DMS53 (cell line): ENCODE measurements around the gene IFNAR1.

ENCODE experiments used
- DNase-seq: peaks from one replicate; lab custom pipeline; 2025; lab: John Stamatoyannopoulos, UW

IFNAR1 gene

DNA sequence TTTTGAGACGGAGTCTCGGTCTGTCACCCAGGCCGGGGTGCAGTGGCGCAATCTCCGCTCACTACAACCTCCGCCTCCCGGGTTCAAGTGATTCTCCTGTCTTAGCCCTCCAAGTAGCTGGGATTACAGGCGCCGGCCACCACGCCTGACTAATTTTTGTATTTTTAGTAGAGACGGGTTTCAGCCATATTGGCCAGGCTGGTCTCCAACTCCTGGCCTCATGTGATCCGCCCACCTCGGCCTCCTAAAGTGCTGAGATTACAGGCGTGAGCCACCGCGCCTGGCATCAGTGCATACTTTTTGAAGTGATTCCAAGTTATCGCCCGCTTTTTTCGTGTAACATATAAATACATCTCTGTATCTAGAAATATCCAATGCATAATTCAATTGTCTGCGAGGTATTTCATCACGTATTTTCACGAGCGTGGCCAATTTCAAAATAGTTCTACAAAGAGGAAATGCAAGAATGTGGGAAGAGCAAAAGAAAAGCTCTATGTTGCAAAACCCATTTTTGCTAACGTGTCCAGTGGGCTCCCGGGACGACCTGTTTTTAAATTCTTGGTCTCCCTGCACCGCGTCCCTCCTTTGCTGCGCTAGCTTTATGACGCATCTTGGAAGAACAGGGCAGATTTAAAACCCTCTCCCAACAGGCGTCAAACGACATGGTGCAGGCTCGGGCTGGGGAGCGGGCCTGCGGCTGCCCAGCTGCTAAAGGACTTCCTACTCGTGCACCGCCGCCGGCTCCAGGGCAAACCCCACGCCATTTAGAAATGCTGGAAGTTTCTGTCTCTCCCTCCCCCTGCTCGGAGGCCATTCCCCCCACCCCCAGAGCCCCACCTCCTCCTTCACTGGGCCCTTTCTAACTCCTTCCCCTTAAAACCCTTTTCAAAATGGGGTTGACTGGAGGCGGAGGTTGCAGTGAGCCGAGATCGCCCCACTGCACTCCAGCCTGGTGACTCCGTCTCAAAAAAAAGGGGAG lies 77.5 kb downstream of the IFNAR1 start:
- DNase-seq = peak; percentile 31

DNA sequence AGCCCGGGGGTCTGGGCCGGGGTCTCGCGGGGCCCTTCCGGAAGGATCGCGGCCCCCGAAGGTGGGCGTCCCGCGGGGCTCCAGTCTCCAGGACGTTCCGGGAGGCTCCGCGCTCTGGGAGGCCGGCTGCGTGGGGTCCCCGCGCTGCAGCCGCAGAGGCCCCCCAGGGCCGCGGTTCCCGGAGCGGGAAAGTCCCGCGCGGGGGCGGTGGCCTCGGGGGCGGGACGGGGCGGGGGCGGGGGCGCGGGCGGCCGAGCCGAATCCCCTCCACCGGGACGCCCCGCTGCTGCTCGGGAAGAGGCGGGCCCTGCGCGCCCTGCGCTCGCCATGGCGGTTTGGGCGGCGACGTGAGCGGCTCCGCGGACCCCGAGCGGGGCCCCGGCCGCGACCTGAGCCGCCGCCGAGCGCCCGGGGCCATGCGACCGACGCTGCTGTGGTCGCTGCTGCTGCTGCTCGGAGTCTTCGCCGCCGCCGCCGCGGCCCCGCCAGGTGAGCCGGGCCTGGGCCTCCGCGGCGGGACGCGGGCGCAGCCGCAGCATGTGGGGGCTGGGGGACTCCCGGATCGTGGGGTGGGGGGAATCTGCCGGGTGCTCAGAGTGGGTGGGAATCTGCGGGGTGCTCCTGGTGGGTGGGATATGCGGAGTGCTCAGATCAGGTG lies 78.5 kb downstream of the IFNAR1 start, which contains the start of gene IFNGR2:
Gene IFNGR2 (plus strand): TSS at position 286 of the 658 bp plus-strand sequence. CDS start 131 bp downstream, at position 417.
- peak; percentile 60 for DNase-seq

DNA sequence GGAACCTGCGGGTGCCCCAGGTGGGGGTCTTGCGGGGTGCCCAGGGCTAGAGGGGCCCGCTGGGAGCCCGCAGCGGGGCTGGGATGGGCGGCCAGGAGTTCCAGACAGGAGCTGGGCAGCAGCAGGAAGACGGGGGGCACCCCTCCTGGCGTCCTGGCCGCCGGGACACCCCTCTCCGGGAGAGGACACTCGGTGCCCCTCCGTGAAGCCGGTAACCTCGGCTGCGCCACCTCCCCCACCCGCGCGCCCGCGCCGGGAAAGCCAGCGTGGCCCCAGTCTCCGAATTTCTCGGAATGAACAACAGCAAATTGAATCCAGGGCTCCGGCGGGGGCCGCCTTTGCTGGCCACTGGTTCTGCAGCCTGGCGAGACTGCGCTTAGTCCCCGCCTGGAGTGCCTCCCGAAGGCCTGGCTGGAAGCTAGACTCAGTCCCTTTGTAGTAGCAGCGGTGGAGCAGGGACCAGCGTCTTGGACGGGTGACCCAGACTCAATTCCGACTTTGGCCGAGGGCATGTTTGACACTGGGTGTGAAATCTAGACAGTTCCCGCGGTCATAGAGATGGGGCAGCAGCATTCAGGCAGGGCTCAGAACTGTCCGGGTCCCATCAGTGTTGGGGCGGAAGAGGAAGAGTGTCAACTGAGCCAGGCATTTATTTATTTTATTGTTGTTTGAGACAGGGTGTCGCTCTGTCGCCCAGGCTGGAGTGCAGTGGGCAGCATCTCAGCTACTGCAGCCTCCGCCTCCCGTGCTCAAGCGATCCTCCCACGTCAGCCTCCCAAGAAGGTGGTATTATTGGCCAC lies 79.2 kb downstream of the IFNAR1 start:
- peak; percentile 63 for DNase-seq

DNA sequence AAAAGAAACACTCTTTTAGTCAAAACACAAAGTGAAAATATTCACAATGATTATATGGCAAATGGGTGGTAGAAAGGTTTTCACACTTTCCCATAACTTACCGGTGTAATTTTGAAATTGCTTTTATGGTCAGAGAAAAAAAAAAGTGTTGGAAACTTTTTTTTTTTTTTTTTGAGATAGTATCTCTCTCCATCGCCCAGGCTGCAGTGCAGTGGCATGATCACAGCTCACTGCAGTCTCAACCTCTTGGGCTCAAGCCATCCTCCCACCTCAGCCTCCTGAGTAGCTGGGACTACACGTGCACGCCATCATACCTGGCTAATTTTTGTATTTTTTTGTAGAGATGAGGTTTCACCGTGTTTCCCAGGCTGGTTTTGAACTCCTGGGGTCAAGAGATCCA lies 81.7 kb downstream of the IFNAR1 start:
- no peak for DNase-seq
